ENCODE measurements around the gene IFFO2.

DNA sequence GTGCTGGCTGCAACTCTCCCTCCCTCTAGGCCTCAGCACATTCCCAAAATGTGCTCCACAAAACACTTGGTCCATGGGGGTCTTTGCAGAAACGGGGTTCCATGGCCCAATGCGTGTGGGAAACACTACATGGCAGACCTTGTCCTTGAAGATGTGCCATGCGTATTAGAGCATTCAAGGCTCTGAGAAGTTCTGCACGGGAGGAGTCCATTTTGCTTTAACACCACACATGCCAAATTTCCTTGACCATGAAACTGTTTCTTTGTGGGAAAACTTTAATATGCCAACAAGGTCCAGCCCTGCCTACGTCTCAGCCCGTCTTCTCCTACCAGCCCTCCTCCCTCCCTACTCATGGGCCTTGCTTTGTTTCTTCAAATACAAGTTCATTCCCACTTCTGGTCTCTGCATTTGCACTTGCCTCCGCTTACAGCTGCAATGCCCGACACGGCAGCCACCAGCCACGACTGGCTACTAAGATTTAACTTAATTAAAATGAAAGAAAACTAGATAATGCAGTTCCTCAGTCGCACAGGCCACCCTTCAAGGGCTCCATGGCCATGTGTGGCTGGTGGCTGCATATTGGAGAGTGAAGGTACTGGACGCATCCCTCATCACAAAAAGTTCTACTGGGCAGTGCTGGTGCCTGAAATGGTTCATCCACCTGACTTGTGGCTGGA lies 77.8 kb downstream of the IFFO2 start:
- TF ChIP-seq, protein P1, sequence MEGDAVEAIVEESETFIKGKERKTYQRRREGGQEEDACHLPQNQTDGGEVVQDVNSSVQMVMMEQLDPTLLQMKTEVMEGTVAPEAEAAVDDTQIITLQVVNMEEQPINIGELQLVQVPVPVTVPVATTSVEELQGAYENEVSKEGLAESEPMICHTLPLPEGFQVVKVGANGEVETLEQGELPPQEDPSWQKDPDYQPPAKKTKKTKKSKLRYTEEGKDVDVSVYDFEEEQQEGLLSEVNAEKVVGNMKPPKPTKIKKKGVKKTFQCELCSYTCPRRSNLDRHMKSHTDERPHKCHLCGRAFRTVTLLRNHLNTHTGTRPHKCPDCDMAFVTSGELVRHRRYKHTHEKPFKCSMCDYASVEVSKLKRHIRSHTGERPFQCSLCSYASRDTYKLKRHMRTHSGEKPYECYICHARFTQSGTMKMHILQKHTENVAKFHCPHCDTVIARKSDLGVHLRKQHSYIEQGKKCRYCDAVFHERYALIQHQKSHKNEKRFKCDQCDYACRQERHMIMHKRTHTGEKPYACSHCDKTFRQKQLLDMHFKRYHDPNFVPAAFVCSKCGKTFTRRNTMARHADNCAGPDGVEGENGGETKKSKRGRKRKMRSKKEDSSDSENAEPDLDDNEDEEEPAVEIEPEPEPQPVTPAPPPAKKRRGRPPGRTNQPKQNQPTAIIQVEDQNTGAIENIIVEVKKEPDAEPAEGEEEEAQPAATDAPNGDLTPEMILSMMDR (conservative IDR thresholded peaks at IDR 0.05; ENCODE audit: low read length), result no peak
- TF ChIP-seq EZH2phosphoT487 (IDR thresholded peaks at IDR 0.05; ENCODE audit: borderline replicate concordance), result no peak

All from Loucy (cell line).